NOMO-1 (cell line): ENCODE data around the gene ADNP2.

Experiments
- DNase-seq, 2 experiments: peaks; one replicate each; lab custom pipeline; 2025; ENCODE audit not compliant: unreplicated experiment in 2 of 2; lab: John Stamatoyannopoulos, UW

The ADNP2 gene

GRCh38 chr18:80185545-80185944, 76.5 kb downstream of the ADNP2 start:
- DNase-seq = no peak

GRCh38 chr18:80187956-80188642, 79.0 kb downstream of the ADNP2 start:
- no peak for DNase-seq

- no peak for DNase-seq
Measured at GRCh38 chr18:80188643-80189530, 79.8 kb downstream of the ADNP2 start.

- DNase-seq = no peak
Measured at GRCh38 chr18:80189531-80189865, 80.4 kb downstream of the ADNP2 start.
